ENCODE results near the gene DDX24.

DDX24 gene

DNA sequence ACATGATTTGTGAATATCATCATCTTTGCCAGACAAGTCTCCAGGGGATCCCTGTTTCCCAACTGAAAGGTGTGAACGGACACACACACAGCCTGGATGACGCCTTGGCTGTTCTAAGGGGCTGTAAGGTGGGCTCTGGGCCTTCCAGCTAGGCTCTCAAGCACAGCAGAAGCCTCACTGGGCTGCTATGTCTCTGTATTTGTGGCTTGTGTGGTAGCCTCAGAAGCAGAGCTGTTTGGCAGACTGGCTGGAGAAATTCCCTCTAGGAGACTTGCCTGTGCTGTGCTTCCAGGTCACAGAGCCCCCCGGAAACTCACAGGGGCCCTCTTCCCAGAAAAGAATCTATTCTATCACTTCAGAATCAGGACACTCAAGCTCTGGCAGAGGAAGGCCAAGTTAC lies 33.4 kb downstream of the DDX24 start:
- no peak for DNase-seq

DNA sequence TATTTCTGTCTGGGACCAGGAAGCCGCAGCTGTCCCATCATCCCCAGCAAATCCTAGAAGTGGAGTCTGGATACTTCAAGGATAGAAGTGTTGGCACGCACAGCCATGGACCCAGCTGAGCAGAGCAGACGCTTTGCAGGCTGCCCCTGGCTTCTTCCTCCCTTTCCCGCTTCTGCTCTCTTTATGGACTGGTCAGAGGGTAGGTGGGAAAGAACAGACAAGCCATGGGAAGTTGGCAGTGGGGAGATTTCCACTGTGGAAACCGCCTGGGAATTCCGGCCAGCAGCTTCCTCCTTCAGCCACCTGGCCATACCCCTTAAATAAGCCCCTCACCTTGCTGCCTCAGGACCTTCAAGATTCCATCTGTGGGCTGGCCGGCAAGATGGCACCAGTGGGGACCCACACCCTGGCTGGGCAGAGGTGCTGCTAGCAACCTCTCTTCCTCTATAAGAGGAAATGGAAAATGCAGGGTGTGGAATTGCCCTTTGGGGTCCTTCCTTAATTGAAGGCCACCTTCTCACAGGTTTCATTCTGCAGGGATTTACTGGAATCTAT lies 34.2 kb downstream of the DDX24 start:
- no peak for DNase-seq

DNA sequence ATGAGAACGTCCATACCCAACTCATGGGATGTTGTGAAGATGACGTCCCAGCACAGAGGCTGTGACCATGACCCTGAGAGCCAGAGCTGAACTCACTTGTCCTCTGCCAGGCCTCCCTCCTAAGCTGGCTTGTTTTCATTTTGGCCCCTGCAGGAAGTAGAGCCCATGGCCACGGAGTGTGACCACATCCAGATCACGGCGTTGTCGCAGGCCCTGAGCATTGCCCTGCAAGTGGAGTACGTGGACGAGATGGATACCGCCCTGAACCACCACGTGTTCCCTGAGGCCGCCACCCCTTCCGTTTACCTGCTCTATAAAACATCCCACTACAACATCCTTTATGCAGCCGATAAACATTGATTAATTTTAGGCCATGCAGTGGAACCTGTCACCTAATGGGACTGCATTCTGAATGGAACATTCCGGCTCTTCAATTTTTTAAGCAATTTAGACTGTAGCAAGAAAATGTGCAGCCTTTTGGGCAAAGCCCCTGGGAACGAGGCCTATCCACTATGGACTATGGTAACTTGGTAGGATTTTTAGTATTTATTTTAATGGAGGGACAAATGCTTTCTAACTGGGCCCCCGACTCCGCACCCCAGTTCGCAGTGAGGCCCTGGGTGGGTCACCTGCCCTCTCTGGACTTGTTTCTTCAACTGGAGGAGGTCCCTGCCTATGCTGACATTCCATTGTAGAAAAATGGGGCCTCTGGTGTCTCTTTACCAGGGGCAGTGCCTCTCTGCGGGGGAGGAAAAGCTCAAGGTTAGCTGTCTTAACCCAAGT lies 35.2 kb downstream of the DDX24 start:
- no peak for DNase-seq

DNA sequence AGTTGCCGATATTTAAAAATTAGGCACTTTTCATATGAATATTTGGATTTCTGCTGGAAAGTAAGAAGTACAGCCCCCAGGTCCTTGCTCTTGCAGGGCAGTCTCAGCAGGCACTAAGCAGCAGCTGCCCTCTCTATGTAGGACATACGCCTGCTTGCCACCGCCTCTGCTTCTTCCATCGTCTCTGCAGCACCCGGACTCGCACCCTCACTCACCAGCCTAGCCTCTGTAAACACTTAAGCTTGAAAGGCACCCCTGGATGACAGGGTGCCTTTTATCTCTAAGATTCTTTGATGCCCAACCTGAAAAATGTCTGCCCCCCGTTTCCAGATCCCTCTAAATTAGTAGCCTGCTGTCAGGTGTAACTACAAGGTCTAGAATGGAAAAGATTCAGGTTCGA lies 35.9 kb downstream of the DDX24 start:
- DNase-seq: no peak

DNA sequence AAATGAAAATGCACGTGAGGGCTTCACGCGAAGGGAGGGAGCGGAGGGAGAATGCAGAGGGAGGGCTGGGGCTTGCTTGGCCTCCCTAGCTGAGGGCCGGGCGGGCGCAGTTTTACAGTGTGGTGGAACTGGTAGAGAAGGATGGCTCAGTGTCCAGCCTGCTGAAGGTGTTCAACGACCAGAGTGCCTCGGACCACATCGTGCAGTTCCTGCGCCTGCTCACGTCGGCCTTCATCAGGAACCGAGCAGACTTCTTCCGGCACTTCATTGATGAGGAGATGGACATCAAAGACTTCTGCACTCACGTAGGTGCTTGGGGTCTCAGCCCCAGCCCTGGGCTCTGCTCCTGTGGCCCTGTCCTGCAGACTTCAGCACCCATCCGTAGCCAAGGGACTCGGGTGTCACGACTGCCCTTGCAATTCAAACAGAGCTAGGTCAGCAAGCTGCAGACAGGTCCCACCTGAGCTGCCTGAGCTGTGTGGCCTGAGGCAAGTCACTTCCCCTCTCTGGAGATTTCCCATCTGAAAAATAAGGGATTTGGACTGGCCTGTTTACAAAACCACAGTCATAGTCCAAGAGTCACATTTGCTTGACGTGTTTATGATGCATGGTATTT lies 36.4 kb downstream of the DDX24 start:
- DNase-seq: no peak

DNA sequence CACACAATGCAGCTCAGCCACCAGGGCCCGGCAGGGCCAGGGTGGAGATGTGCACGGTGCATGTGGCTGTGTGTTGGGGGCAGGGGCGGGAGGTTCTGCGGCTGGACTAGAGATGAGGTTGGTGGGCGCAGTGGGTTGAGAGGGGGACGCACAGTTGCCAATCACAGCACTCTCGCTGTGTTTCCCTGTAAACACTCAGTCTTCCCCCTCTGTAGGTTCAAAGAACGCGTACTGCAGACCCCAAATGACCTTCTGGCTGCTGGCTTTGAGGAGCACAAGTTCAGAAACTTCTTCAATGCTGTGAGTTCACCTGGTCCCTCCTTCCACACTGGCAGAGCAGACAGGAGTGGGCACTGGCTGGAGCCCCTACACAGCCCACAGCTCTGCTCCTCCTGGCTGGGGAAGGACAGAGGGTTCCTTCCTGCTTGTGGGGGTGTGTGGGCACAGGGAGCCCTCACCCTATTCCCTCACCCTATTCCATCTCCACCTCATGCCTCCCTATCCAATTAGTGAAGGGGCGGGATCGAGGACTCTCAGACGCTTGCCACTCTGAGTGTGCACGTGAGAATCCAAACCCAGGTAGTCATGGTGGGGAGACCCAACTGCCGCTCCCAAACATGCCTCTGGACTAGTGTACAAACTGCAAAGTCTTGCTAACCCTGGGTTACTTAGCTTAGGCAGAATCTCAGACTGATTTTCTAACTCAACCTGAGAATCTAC lies 37.1 kb downstream of the DDX24 start:
- DNase-seq: no peak

DNA sequence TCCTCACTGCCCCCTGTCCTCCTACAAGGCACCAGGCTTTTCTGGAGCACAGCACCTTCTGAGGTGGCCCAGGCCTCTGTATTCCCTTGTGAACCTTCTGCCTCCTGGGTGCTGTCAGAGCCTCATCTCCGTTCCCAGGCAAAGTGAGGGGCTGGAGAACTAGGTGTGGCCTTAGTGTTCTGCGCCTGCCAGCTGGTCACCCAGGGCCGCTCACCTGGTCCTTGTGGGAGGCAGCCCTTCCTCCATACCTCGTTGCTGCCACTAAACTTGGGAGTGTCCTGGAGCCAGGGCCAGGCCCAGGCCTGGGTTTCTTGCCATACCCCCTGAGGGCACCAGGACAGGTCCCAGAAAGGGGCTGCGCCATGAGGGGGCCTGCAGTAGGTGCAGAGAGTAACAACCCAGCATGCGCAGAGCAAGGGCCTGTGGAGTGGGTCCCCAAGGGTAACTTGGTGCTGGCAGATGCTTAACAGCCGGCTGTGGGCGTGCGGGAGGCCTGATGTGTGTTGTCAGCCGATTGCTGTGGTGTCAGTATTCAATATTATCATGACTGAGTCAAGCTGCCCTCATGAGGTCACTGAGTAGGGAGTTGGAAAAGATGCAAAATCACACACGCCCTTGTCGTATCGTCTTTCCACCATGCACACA lies 37.8 kb downstream of the DDX24 start:
- DNase-seq: no peak

DNA sequence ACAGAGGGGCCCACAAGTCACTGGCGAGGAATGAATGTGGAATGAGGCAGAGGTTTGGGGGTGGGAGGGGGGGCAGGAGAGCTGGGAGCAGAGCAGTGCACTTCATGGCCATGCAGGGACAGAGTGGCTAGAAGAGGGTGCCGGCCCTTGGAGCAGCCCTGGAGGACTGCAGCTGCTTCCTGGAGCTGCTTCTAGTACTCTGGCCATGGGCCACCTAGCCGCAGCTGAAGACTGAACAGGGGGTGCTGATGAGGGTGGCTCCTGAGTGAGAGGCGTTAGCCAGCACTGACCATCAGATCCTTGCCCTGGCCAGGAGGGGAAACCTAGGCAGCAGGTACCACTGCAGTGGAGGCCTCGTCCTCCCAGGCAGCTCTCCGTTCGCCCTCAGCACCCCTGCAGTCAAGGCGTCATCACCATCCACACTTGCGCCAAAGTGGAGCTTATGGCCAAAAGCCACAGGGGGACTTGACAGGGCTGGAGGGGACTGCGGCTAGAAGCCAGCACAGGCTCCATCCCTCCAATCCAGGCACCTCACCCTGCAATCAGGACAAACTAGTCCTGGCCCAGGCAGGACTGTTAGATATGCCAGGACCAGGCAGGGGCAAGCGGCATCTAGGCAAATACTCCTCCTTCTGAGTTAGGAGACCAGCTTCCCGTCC lies 38.4 kb downstream of the DDX24 start:
- DNase-seq: no peak

DNA sequence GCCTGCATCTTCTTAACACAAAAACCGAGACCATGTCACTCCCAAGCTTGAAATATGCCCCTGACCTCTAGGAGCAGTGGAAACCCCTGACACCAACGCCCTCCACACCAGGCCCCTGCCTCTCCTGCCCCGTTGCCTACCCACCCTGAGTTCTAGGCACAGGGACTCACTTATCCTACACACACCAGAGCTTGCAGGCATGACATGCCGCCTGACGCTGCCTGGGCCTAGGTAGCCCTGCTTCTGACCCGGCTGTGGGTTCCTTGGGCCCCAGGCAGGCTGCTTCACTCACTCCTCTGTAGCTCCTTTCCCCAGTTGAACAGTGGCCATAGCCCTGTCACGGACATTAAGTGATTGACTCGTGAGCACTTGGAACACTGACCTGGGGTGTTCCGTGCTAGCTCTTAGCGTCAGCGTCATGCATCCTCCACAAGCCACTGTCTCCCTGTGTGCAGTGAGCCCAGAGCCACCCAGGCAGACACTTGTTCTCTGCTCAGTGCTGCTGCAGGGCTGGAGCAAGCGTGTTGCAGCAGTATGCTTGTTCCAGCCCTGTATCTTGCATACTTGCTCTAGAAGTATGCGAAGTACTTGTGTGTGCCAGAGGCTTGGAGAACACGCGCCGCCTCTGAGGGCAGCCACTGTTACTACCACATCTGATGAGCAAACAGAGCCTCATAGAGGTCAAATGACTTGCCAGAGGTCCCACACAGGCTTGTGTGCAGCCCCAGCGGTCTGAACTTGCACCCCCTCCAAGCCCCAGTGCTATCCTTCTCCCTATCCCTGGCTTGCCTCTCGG lies 39.3 kb downstream of the DDX24 start:
- DNase-seq: no peak

DNA sequence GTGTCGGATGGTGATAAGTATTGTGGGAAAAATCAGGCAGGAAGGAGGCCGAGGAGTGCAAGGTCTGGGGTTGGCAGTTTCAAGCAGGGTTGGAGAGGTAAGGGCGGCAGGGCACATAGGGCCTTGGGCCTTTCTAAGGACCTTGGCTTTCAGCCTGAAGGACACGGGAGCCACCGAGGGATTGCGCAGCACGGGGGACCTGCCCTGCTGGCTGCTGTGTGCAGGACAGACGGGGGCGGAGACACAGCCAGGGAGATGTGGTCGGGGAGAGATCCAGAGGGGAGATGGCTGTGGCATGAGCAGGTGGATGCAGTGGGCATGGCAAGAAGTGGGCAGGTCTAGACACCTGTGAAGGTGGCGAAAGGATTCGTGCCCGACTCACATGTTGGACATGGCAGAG lies 40.2 kb downstream of the DDX24 start:
- DNase-seq: no peak

DNA sequence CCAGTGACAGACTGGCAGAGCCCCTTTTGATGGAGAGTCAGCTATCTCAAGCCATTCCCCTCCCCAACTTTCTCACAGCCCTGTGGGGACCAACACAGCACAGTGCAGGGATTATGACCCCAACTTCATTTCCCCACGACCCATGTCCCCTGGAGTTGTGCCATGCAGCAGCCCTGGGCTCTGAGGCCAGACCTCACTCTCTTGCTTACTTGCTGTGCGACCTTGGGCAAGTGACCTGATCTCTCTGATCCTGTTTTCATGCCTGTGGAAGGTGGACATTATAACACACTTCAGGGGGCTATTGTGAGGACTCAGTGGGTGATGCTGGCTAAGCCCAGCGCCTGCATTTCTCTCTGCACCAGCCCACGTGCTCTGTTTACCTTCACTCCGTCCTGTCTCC lies 40.8 kb downstream of the DDX24 start:
- no peak for DNase-seq

DNA sequence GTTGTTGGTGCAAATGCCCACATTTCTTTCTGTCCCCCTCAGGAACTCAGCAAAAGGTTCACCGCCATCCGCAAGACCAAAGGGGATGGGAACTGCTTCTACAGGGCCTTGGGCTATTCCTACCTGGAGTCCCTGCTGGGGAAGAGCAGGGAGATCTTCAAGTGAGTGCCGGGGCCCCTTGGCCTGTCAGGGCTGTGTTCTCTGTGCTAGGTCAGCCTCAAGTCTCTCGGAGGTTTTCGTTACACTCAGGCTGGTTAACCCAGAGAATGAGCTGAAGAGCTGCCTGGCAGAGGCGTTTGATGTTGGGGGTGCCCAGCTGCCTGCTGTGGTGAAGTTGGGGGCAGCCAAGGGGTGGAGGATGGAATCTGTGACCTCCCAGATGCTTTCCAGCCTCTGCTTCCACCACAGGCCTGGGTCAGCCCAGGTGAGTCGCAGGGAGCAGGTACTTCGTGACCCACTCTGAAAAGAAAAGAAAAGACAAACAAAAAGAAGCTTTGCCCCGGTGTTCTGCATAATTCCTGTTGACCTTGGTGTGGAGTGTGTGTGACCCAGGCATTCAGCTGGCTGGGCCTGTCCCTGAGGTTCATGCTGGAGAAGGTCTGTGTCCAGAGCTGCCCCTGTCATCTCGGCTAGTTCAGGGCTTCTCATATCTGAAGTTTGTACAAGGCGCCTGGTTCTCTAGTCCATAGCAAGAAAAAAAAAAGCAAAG lies 41.9 kb downstream of the DDX24 start:
- no peak for DNase-seq

DNA sequence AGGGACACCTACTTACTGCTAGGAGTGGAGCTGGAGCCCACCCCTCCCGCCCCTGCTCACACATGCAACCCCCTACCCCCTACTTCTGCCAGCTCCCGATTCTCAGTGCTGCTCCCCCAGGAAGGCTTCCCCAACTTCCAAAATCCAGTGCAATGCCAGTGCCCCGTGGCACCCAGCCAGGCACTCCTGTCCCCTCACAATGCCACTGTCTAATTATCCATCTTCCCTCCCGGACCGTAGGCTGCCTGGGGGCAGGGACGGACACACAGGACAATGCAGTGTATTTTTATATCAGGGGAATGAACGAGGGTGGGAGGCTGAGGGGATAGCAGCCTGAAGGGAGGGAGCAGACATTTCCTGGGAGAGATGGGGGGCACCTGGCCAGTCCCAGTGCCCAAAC lies 42.5 kb downstream of the DDX24 start:
- DNase-seq: no peak

DNA sequence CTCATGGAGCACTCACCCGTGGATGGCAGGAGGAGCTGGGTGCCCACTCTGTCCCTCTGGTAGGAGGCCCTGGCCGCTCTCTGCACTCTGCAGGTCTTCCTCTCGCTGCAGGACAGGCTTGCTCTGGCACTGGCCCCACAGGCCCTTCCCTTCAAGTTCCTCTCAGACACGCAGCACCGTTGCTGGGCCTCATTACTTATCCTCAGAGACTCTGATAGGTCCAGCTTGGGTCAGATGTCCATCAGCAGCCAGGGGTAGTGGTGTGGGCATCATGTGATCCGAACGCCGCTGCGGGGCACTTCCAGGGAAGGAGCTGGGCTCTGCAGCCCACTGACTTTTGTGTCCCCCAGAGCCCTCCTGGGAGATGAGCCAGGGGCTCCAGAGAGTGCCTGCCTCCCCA lies 43.0 kb downstream of the DDX24 start:
- DNase-seq: no peak

DNA sequence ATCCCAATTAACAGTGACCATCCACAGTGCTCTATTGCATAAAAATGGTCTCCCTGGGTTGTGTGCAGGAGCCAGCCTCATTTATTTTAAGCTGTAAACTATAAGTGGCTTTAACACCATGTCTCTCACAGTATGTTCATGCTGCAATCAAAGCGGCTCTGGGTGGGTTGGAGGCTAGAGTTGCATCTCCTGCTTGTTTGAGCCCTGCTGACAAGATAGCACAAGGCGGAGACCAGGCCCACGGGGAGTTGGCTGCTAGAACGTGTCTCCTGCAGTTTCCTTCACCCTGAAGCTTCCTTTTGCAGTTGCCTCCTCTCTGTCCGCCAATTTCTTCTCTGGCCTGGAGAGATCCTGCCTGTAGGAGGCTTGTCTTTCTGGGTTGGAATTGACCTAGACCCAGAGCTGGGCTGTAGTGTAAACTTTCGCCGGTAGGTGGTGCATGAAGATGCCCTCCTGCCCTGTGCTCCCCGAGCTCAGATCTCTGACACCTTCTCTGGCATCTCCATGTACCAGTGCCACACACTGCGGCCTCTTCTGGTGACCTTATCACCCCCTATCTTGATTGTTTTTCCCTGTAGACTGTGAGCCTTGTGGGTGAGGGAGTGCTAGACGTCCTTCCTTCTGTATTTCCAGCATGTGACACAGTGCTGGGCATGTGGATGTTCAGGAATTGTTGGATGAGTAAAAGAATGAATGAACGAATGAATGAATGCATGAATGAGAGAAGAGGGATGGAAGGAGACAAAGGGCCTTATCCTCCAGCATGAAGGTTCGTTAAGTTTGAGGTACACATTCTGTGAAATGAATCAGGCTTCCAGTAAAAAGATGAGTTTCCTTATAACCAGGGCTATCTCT lies 44.5 kb downstream of the DDX24 start:
- peak; percentile 65 for DNase-seq

DNA sequence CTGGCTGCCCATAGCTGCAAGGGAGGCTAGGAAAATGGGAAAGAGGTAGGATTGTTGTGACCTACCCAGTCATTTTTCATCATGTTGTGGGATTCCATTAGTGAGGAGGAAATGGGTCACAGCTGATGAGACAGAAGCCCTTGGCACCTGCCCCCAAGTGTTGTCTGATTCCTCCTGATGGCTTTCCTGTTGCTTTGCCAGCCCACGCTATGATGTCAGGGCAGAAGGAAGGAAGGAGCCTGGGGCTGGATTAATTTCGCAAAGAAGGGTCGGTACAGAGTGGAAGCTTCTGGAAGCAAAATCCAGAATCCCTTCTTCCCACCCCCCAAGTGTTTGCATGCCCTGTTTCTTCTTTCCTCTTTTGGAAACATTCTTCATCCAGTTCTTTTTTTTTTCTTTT lies 46.1 kb downstream of the DDX24 start:
- DNase-seq: no peak

DNA sequence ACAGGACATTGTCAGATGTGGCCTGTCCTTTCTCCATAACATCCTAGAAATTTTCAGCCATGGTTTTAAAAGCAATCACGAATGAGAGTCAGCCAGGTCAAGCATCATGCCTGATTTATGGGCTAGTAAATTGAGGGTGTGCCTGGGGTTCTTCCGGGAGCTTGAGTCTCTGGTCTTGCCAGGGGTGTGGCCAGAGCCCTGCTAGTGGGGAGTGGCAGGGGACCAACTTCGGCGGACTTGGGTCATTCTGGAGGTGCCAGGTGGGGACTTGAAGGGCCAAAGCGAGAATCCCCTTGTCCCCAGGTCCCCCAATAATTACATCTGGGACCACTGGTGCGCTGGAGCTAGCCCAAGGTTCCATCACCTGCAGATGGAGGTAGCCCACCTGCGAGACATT lies 49.1 kb downstream of the DDX24 start:
- DNase-seq: no peak

DNA sequence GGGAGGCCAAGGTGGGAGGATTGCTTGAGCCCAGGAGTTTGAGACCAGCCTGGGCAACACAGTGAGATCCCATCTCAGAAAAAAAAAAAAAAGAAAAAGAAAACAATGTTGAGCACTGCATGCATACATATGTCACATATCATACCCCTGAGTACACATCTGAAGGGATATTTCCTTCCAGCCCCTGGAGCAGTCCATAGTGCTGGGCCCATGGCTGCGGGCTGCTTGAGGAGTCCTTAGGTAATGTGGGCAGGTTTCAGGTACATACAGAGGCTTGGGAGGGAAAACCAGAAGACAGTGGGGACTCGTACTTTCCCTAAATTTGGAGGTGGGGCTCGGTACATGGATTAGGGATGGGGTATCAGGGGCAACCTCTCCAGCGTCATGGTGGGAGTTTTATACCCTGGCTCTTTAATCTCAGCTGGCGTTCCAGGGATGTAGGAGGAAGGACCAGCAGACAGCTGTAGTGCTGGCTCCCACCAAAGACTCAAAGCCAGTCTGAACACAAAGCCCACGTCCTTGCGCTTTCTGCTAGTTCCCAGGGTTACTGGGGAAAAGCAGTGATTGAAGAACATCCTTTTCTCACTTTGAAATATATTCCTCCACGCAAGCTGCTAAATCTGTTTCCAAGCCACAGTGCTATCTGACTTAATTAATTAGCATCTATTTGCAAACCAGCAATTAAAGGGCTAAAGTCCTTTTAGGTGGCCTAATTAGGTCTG lies 49.7 kb downstream of the DDX24 start:
- no peak for DNase-seq

DNA sequence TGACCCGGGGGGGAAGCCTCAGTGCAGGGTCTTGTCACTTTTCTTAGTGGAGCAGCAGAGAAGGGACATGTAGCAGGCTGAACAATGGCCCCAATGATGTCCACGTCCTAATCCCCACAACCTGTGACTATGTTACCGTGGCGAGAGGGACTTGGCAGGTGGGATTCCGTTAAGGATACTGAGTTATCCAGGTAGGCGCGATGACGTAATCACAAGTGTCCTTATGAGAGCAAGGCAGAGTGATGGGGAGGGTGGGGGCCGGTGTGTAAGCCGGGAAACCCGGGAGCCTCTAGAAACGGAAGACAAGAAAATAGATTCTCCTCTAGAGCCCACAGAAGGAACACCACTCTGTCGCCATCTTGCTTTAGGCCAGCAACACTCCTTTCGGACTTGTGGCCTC lies 50.4 kb downstream of the DDX24 start:
- DNase-seq: no peak

Measured in MV-4-11 (cell line).